Middle frontal gyrus (tissue), 1 donor: ENCODE measurements around the gene ZNF785.
A peak's percentile ranks its signal among the peaks of the same experiment; 100 is the strongest.
"Not testable (repeated sequence)": the region's sequence is repeated elsewhere in the genome, so short reads cannot be mapped to it uniquely, and the experiment has no call there.

Source experiments
- DNase-seq: peaks from one replicate; pipeline ENCODE4 v3.0.0-alpha.2; 2015; ENCODE audit warnings: low spot score; ENCODE audit errors: extremely low spot score

The ZNF785 gene

GRCh38 chr16:30565984-30566383, 19.5 kb downstream of the ZNF785 start:
- DNase-seq, result no peak

DNA sequence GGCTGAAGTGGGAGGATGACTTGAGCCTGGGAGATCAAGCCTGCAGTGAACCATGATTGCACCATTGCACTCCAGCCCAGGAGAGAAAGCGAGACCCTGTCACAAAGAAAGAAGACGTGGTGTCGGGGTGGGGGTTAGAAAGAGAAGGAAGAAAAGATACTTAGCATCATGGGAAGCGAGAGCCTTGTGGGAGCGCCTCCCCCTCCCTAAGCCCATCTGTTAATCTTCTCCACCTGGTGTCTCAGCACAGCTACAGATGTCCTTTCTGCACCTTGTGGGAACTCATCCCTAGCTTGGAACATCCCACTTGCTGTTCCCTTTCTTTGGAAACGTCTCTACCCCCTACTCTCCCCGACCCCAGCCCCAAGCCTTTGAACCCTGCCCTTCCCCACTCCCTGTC, 20.0 kb downstream of the ZNF785 start:
- no peak for DNase-seq

GRCh38 chr16:30562021-30562420, 23.5 kb downstream of the ZNF785 start:
- no peak for DNase-seq

DNA sequence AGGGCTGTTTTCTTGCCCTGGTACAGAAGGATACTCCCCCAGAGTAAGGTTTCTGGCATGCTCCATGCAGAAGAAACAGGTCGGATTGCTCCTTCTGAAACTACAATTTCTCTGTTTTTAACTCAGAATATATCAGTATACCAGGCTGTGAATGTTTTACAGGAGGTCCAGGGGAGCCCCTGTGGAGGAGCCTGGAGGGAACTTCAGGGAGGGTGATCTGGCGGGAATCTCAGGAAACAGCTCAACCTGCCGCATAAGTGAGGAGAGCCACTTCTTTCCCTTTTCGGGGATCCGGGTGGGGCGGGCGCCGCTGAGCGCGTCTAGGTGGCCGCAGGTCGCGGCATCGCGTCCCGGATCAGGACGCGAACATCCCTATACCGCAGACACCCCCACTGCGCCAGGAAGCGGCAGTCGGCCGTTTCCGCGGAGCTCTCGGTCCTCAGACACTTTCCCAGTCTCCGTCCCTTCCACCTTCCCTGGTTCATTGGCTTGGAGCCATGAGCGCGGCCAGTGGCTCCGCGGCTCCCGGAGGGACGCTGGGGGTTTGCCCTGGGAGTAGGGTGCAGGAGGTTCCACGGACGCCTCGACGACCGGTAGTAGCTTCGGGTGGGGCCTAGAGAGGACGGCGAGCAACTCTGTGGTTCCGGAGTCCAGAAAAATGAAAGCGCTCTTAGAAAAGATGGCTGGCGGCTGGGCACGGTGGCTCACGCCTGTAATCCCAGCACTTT, 24.2 kb downstream of the ZNF785 start:
- DNase-seq, result no peak

GRCh38 chr16:30559690-30560089, 25.8 kb downstream of the ZNF785 start:
- DNase-seq, result no peak

DNA sequence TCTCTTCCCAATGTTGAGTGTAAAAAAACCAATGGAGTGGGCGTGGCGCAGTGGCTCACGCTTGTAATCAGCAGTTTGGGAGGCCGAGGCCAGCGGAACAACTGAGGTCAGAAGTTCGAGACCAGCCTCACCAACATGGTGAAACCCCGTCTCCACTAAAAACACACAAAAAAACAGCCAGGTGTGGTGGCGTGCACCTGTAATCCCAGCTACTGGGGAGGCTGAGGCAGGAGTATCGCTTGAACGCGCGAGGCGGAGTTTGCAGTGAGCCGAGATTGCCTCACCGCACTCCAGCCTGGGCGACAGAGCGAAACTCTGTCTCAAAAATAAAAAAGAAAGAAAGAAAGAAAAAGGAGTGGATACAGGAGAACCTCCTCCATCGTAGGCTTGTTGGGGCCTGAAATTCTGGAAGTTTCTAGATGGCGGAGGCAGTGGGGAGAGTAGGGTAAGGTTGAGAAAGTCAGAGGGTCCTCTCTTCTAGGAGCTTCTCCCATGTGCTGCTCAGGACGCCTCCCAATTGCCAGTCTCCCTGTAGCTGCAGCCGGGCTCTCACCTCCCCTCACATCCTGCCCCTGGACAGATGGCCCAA, 26.6 kb downstream of the ZNF785 start:
- DNase-seq, result no peak

GRCh38 chr16:30557957-30558788, 27.3 kb downstream of the ZNF785 start, which contains the start of gene ZNF764:
Gene ZNF764 (minus strand): TSS chr16:30558374. CDS start chr16:30558182, 192 bp downstream.
- peak; percentile 99 for DNase-seq

- DNase-seq, result no peak
These were observed 27.9 kb downstream of the ZNF785 start for GRCh38 chr16:30557707-30557956.

- DNase-seq, result no peak
These were observed 29.4 kb downstream of the ZNF785 start for GRCh38 chr16:30556125-30556473.

GRCh38 chr16:30555315-30556124, 30.0 kb downstream of the ZNF785 start:
- no peak for DNase-seq

GRCh38 chr16:30554557-30555314, 30.8 kb downstream of the ZNF785 start:
- DNase-seq, result no peak

DNA sequence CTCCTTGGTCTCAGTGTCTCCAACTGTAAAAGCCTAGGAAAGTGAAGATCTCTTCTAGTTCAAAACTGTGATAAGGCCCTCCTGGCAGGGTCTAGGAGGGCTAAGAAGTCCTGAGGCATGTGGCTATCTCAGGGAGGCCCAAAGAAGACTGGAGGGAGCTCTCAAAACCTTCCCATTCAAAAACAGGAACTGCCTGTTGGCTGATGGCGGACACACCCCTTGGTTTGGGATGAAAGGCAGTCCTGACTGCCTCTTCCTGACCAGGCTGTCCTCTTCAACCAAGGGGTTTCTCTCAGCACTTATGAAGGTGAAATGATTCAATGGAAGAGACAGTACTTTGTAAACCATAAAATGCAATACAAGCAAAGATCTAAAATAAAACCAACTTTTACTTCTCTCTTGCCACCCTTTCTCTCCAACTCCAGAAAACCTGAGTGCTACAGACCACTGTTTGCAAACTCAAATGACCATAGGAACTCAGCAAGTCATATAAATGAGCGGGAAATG, 32.1 kb downstream of the ZNF785 start:
- DNase-seq, result no peak

DNA sequence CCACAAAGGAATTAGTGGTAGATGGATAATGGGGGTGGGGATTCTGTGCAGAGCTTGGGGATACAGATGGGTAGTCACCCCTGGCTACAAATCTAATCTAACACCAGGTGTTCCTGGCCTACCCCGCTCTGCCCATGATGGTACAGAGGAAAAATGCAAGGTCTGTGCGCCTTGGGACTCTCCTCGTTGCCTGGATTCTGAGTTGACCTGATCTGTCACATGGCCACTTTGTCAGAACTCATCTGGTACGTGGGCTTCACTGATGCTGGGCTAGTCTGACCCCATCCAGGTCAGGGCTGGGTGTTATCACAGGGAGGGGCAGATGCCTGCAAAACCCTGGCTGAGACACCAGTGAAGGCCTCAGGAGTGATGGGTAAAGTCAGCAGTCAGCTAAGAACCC, 32.5 kb downstream of the ZNF785 start:
- DNase-seq, result no peak

- DNase-seq, result no peak
These were observed 33.7 kb downstream of the ZNF785 start for GRCh38 chr16:30551781-30552180.

DNA sequence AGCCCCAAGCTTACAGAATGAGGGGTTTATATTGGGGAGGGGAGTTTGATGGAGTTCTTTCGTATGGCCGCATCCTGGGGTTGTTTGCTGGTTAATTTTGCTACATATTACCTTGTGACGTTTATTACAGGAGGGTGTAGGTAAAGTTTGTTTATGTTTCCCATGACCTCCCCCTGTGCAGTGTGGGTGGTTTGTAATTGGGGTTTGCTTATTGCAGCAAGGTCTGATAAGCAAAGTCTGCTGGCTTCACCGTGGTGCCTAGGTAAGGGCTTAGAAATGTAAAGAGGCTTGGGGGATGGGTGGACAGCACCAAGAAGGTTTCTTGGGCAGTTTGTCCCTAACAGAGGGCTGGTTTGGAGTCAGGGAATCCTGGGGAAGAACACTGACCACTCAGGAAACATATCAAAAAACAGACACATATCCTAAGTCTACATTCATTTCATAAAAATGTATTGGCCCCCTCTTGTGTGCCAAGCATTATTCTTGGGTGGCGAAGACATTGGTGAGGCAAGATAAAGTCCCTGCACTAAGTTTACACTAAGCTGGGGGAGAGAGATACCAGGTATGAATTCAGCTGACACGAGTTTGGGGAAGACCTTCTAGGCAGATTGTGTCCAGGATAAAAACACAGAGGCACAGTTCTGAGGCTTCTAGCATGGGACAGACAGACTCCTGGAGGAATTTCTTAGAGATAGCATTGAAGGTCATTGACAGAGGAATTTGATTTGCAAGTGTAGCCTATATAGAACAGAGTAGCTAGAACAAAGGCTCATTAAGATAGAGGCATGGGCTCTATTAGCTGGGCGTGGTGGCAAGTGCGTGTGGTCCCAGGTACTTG, 36.9 kb downstream of the ZNF785 start:
- no peak for DNase-seq

DNA sequence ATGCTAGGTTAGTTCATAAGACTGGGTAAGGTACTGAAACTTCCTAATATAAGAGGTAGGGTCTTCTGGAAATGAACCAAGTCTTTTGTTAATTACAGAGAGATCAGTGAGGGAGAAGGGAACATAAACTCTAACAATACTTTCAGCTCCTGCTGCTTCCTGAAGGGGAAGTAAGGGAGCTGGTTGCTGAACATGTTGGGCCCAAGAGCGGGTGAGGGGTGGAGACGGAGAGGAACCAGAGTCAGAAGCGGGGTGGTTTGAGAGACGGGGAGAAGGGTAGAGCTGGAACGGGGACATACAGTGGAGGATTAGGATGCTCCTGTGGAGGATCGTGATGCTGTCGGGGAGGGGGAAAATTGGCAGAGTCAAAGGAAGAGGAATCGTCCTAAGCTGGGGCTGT, 39.4 kb downstream of the ZNF785 start:
- DNase-seq, result no peak

GRCh38 chr16:30543067-30543466, 42.4 kb downstream of the ZNF785 start:
- no peak for DNase-seq

DNA sequence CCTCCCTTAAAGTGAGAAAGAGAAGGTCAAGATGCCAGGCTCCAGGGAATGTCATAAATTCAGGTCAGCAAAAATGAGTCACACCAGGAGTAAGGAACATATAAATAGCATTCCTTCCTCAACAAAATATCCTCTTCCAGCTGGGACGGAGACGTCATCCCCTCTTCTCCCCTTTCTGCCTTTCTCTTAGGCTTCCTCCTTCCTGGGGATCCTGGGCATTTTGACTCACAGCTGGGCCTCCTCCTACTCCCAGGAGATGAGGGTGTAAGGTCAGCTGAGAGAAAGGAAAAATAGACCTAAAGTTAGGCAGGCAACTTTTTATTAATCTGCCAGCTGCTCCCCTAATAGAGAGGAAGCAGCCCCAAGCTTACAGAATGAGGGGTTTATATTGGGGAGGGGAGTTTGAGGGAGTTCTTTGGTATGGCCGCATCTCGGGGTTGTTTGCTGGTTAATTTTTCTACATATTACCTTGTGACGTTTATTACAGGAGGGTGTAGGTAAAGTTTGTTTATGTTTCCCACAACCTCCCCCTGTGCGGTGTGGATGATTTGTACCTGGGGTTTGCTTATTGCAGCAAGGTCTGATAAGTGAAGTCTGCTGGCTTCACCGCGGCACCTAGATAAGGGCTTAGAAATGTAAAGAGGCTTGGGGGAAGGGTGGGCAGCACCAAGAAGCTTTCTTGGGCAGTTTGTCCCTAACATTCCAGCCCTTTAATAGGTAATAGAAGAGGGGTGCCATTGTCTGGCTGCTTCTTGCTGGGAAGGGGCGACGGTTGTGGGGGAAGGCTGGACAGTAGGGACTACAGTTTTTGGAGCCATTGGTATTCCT, 43.8 kb downstream of the ZNF785 start:
- DNase-seq, result no peak

DNA sequence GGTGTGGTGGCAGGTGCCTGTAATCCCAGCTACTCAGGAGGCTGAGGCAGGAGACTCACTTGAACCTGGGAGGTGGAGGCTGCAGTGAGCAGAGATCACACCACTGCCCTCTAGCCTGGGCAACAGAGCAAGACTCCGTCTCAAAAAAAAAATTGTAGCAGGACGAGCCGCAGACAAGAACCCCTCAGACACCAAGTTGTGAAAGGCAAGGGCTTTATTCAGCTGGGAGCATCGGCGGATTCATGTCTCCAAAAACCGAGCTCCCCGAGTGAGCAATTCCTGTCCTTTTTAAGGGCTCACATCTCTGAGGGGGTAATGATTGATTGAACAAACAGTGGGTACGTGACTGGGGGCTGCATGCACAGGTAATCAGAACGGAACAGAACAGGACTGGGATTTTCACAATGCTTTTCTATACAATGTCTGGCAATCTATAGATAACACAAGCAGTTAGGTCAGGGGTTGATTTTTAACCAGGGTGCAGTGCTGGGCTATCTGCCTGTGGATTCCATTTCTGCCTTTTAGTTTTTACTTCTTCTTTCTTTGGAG, 44.5 kb downstream of the ZNF785 start:
- not testable (repeated sequence) for DNase-seq
